NCI-H2081 (cell line): Measurements from ENCODE around the gene PRSS12.
"Not testable (repeated sequence)": the region's sequence is repeated elsewhere in the genome, so short reads cannot be mapped to it uniquely, and the experiment has no call there.

ENCODE experiments used
- DNase-seq, 2 experiments: peaks; one replicate each; lab custom pipeline; 2025; lab: John Stamatoyannopoulos, UW

PRSS12 gene, protein sequence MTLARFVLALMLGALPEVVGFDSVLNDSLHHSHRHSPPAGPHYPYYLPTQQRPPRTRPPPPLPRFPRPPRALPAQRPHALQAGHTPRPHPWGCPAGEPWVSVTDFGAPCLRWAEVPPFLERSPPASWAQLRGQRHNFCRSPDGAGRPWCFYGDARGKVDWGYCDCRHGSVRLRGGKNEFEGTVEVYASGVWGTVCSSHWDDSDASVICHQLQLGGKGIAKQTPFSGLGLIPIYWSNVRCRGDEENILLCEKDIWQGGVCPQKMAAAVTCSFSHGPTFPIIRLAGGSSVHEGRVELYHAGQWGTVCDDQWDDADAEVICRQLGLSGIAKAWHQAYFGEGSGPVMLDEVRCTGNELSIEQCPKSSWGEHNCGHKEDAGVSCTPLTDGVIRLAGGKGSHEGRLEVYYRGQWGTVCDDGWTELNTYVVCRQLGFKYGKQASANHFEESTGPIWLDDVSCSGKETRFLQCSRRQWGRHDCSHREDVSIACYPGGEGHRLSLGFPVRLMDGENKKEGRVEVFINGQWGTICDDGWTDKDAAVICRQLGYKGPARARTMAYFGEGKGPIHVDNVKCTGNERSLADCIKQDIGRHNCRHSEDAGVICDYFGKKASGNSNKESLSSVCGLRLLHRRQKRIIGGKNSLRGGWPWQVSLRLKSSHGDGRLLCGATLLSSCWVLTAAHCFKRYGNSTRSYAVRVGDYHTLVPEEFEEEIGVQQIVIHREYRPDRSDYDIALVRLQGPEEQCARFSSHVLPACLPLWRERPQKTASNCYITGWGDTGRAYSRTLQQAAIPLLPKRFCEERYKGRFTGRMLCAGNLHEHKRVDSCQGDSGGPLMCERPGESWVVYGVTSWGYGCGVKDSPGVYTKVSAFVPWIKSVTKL

GRCh38 chr4:118352843-118353533, at the start of gene PRSS12:
Gene PRSS12 (minus strand): TSS chr4:118353003. CDS start chr4:118352720, 283 bp downstream.
- peak; percentile 52 to 68 for DNase-seq

DNA sequence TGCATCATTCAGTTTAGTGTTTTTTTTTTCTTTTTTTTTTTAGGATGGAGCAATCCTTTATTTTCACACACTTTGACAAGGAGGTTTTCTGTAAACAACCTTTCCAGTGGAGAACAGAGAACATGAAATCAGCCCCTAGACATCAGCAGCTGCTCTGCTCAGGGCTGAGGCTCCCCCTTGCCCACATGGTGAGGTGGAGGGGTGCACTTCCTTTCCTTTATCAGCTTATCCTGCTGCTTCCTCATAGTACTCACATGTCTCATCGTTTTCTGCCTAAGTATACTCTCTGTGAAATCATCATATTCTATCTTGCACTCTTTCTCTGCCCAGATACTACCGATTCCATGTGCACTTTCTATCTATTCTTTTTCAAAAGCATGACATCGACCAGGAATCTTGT, 47.6 kb upstream of the PRSS12 start:
- no peak for DNase-seq

DNA sequence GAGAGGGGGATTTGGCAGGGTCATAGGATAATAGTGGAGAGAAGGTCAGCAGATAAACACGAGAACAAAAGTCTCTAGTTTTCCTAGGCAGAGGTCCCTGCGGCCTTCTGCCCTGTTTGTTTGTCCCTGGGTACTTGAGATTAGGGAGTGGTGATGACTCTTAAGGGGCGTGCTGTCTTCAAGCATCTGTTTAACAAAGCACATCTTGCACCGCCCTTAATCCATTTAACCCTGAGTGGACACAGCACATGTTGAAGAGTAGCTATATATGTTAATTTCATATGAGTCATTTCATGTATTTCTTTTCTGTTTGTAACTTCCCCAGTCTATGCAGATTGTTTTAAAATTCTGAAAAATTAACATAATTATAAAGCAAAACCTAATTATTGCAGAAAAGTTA, 47.1 kb upstream of the PRSS12 start:
- DNase-seq: not testable (repeated sequence)

DNA sequence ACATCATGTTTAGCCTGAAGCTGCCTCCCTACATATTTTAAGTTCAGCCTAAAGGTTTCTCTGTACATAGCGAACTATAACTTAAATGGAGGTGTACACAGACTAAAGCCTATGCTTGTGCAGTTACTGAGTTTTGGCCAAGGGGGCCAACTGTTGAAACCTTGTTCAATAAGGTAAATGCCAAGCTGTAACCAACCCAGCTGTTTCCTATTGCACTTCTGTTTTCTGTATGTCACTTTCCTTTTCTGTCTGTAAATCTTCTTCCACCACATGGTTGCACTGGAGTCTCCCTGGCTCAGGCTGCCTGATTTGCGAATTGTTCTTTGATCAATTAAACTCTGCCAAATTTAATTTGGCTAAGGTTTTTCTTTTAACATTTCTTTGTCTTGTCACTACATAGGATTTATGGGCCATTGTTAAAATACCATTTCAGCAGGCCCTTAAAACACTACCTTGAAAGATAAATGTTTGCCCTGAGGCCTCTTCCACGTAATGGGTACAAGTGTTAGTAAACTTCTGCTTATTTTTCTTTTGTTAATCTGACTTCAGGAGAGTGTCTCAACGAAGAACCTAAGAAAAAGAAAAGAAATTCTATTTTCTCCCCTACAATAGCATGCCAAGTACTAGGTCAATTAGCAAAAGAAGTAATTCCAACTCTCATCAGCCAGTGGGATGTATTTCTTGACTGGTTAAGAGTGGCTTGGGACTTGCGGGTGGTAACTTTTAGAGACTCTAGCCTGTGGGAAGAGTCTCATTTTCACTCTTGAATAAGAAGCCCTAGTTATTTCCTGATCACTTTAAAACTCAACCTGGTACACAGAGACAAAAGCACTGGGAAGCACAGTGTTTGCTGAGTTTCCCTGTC, 45.7 kb upstream of the PRSS12 start:
- DNase-seq: no peak

DNA sequence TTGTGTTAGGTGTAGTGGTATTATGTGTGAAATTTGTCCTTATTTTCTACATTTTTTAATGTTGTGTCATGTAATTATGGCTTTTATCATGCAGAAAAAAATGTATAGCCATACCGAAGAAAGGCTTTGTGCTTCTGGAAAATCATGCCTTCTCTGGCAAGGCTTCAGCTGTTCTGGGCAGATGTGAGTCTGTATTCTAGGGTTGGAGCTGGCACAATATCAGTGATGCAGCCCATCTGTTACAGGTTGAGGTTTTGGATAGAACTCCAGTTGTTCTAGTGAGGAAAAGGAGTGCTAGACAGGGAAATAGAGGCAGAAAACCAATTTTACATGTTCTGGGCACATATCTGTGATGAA, 44.8 kb upstream of the PRSS12 start:
- no peak for DNase-seq

GRCh38 chr4:118396881-118397622, 44.2 kb upstream of the PRSS12 start:
- DNase-seq: no peak

GRCh38 chr4:118395057-118395644, 42.3 kb upstream of the PRSS12 start:
- no peak for DNase-seq

DNA sequence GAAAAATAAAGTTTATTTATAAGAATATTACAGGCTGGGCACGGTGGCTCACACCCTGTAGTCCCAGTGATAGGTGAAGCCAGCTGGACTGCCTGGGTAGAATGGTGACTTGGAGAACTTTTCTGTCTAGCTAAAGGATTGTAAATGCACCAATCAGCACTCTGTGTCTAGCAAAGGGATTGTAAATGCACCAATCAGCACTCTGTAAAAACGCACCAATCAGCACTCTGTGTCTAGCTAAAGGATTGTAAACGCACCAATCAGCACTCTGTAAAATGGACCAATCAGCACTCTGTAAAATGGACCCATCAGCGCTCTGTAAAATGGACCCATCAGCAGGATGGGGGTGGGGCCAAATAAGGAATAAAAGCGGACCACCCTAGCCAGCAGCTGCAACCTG, 39.7 kb upstream of the PRSS12 start:
- DNase-seq: not testable (repeated sequence)

GRCh38 chr4:118390121-118390520, 37.3 kb upstream of the PRSS12 start:
- DNase-seq: no peak

GRCh38 chr4:118389721-118390120, 36.9 kb upstream of the PRSS12 start:
- no peak for DNase-seq

DNA sequence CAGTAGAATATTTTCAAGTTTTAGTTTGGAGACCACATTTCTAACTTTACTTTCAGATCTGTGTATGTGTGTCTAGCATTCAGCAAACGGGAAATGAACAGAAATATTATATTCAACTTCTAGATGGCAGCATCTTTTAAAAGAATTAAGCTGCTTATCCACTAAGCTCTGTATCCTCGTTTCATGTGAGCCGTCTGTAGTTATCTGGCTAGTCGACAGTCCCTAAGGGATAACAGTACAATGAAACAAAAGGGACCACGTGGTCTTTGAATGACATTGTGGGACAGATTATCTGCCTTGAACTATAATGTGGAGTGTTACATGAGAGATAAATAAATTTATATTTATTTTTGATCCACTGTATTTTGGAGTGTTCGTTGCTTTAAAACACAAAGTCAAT, 35.8 kb upstream of the PRSS12 start:
- no peak for DNase-seq

DNA sequence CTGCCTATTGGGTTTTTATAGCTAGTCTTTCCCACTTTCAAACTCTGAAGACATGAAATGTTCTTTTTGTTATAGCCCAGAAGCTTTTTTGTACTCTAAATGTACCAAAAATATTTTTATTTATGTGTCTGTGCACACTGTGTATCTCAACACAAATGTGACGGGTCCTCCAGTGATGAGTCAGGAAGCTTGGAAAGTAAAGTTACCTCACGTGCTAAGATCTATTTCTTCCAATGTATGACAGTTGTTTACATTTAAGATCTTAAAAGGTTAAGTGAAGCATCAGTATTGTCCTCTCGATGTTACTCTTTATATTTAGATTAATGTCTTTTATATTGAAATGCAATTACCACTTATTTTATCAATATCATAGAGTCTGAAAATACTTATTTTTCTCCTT, 29.1 kb upstream of the PRSS12 start:
- DNase-seq: no peak

GRCh38 chr4:118373614-118374255, 20.9 kb upstream of the PRSS12 start:
- no peak for DNase-seq

GRCh38 chr4:118372251-118372650, 19.4 kb upstream of the PRSS12 start:
- DNase-seq: no peak

DNA sequence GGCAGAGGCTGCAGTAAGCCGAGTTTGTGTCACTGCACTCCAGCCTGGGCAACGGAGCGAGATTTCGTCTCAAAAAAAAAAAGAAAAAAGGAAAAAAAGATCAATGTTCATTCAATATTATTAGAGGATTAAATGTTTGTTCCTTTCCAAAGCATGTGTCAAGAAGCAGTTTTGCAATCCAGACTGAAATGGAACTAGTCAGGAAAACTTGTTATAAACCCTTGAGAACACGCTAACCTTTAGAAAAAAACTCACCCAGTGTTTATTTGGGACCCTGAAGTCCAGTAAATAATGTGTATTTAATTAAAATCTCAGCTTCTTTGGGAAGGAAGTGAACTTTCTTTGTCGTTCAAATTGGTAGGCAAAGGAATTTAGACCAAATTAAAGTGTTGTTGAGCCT, 16.4 kb upstream of the PRSS12 start:
- no peak for DNase-seq

GRCh38 chr4:118367872-118368271, 15.1 kb upstream of the PRSS12 start:
- DNase-seq: peak in 1 of 2 experiments; percentile 7

DNA sequence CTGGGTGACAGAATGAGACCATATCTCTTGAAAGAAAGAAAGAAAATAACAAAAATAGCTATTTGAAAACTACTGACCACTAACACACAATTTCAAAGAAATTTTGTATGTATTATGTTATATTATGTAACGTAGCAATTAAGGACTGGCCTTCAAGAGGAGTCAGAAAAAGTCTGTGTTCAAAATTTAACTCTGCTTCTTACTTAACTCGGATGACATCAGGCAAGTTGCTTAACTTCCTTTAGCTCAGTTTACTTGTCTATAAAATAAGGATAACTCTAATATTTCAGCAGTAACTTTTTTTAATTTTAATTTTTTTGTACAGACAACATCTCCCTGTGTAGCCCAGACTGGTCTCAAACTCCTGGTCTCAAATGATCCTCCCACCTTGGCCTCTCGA, 14.6 kb upstream of the PRSS12 start:
- no peak for DNase-seq

DNA sequence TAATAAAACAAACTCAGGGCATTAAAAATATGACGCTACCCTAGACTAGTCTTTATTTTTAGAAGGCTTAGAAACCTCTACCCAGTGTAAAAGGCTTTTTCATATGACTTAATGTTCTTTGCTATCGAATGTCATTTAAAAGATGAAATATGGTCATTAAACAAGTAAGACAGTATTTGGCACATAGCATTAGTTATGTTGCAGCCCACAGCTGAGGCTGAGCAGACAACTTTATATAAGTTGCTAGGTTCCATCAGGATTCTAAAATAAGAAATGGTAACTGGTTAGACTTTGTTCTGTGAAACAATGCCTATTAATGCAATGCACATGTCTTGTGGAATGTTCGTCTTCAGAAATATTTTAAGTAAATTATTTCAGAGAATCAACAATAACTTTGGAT, 10.4 kb upstream of the PRSS12 start:
- no peak for DNase-seq

- no peak for DNase-seq
These were observed 8.4 kb upstream of the PRSS12 start for GRCh38 chr4:118361192-118361591.

DNA sequence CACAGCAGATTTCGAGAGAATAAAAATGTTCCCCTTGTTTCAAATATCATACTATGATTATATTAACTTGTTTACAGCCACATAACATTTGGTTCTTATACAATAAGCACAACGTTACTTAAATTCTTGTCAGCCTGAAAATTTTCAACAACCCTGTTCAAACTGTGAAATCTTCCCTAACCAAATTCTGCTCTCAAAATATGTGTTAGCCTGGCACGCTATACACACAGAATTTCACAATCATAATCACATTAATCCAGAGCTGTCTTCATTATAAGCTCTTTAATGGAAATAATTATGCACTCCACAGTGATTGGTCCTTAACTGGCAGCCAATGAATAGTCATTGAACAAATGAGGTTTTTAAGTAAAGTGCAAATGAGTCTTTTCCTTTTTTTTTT, 7.3 kb upstream of the PRSS12 start:
- no peak for DNase-seq
